Kidney epithelial cell (primary cell): ENCODE results near the gene TDO2. TPM values are rescaled to one million over a fixed set of nuclear protein-coding genes. Genes with fewer than 3 reads are reported as not detected.

Source experiments
- DNase-seq: peaks from one replicate; pipeline ENCODE4 v3.0.0-alpha.2; 2010; ENCODE audit warnings: low read depth
- H3K27me3 ChIP-seq: 2 replicates; pipeline ENCODE4 v1.6.0; 2011; ENCODE audit warnings: low read length; ENCODE audit not compliant: control insufficient read depth, insufficient read depth
- H3K36me3 ChIP-seq: 2 replicates; pipeline ENCODE4 v1.5.1; 2011; ENCODE audit warnings: low read length; ENCODE audit not compliant: control insufficient read depth, insufficient read depth
- H3K4me3 ChIP-seq: 2 replicates; pipeline ENCODE4 v1.5.1; 2011; ENCODE audit warnings: low read depth, mild to moderate bottlenecking, control low read depth, low read length
- total RNA-seq: library from RNA; depleted of rRNA; stranded (reverse); fragments of >200 nt; gene quantifications from 2 replicates; pipeline ENCODE4 v1.2.3, GENCODE V29; 2015
- TF ChIP-seq, protein P1 (sequence below): IDR thresholded peaks from 2 replicates; pipeline ENCODE4 v1.5.1; 2011; ENCODE audit warnings: mild to moderate bottlenecking, moderate library complexity, low read length, control low read depth, inconsistent platforms; ENCODE audit not compliant: insufficient read depth, poor library complexity, severe bottlenecking

The TDO2 gene
- total RNA-seq, 1 donor from 2014 or later: not detected

DNA sequence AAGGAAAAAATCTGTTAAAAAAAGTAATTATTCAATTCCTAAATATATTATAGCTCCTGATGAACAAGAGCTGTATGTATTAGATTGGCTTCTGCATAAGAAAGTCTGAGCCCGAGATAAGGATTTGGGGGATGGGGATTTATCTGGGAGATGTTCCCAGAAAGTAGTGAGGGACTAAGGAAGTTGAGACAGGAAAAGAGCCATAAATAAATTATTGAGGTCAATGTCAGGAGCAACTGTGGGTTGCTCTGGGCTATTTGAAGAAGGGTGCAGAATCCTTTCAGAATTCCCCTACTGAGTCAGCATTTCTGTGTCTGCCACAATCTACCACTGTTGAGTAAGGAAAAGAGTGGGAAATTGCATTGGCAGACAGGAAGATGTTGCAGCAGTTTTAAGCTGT, 3.1 kb upstream of the TDO2 start:
- Histone ChIP-seq H3K27me3 (no peaks in the 10 kb centered on the region), H3K36me3 (no peaks in the 10 kb centered on the region), H3K4me3 (no peak overlapping the region)
- DNase-seq: peak; percentile 38
- TF ChIP-seq, protein P1, sequence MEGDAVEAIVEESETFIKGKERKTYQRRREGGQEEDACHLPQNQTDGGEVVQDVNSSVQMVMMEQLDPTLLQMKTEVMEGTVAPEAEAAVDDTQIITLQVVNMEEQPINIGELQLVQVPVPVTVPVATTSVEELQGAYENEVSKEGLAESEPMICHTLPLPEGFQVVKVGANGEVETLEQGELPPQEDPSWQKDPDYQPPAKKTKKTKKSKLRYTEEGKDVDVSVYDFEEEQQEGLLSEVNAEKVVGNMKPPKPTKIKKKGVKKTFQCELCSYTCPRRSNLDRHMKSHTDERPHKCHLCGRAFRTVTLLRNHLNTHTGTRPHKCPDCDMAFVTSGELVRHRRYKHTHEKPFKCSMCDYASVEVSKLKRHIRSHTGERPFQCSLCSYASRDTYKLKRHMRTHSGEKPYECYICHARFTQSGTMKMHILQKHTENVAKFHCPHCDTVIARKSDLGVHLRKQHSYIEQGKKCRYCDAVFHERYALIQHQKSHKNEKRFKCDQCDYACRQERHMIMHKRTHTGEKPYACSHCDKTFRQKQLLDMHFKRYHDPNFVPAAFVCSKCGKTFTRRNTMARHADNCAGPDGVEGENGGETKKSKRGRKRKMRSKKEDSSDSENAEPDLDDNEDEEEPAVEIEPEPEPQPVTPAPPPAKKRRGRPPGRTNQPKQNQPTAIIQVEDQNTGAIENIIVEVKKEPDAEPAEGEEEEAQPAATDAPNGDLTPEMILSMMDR: no peak

DNA sequence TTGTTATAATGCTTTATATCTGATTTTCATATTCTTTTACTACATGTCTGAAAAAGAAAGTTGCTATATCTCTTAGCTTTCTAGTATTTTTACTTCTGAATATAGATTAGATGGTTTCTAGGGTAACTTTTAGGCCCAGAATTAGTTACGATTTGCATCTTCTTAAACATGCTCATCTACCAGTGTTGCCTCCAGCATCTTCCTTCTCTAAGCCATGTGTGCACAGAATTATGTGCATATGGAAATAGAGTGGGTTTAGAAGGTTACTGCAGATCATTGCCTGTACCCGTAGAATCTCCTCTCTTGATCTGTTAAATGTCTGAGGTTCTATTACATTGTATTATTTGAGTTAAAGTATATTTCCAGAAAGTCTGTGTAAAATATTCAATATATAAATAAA, 2.5 kb upstream of the TDO2 start:
- TF ChIP-seq, protein P1: no peak
- Histone ChIP-seq H3K4me3 (no peak overlapping the region), H3K36me3 (no peaks in the 10 kb centered on the region), H3K27me3 (no peaks in the 10 kb centered on the region)
- DNase-seq: no peak

DNA sequence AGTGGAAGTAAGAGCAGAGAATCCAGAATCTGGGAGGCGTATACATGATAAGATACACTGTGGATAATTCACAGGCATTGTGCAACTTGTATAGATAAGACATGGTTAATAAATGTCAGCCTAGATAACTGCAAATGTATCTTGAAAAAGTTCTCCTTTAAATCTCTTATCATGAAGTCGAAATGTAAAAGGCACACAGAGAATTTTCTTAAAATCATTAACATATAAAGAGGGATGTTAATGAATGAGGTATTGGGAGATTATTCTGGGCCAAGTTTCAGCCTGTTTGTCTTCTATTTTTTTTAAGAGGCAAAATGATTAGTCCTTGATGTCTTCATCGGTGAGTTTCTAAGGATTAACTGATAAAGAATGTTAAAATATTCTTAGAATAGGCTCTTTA, 835 bp downstream of the TDO2 start:
- no peaks in the 10 kb centered on the region for H3K27me3 ChIP-seq
- TF ChIP-seq, protein P1: no peak

DNA sequence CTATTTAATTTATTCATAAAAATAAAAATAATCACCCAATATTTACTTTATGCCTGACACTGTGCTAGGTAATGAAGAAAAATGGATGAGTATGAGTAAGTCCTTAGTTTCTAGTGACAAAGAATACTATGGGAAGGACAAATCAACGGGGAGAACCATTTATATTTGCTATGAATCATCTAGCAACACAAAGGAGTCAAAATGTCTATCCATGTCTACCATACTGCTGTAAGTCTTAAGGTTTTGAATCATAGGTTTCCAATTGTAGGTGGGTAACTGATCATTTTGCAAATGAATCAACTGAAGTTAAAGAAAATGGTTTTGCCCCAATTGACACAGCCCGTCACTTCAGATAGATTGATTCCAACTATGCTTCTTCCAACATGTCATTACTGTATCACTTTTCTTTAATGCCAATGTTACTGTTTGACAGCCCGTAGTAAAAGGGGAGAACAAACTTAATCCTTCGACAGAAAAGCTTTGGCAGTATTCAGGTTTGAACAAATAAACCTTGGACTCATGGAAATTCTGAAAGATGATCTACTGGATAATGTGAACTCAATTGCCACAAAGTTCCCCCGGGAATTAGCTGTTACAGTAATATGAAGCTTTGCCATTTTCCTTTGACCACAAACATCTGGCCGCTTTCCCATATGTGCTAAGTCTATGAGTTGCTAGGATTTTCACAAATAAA, 3.2 kb downstream of the TDO2 start:
- H3K36me3 ChIP-seq: no peaks in the 10 kb centered on the region
- H3K27me3 ChIP-seq: no peaks in the 10 kb centered on the region
- no peak overlapping the region for H3K4me3 ChIP-seq
- TF ChIP-seq, protein P1: no peak
- DNase-seq: peak; percentile 60

More for the DNA sequence above, 835 bp downstream of the TDO2 start:
- DNase-seq: no peak
- H3K4me3 ChIP-seq: no peak overlapping the region
- H3K36me3 ChIP-seq: no peaks in the 10 kb centered on the region

DNA sequence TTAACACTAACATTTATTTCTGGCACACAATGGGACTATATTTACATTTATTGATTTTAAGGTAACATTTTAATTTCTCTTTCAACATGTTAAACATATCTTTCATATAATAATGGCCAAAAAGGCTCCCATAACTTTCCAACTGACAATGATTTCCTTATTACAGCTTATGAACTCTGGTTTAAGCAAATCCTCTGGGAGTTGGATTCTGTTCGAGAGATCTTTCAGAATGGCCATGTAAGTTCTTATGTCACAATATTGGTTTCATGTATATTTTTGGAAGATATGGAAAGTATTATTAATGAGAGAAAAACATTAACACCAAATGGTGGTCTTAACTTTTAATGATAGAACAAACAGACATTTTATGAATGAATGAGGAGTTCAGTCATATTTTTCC, 4.1 kb downstream of the TDO2 start:
- Histone ChIP-seq H3K36me3 (no peaks in the 10 kb centered on the region), H3K27me3 (no peaks in the 10 kb centered on the region), H3K4me3 (no peak overlapping the region)
- no peak for DNase-seq
- TF ChIP-seq, protein P1: no peak
